Heart right ventricle (tissue), 16 donors: Measurements from ENCODE around the gene MYO10. TPM values are rescaled to one million over a fixed set of nuclear protein-coding genes. Genes with fewer than 3 reads are reported as not detected.

ENCODE experiments used
- ATAC-seq, 8 donors: fragments of 200-7000 bp; cut with Tn5 transposase; one replicate each; pipeline ENCODE4 v1.9.1; 2020; ENCODE audit warnings: mild to moderate bottlenecking in 8 of 8, moderate library complexity in 8 of 8, moderate number of reproducible peaks in 1 of 8
- DNase-seq, 2 donors: peaks; one replicate each; pipeline ENCODE4 v3.0.0-alpha.2; 2020
- H3K27ac ChIP-seq, 10 donors: fragments of 200-600 bp; sonication (generic) in 2 of 10; one replicate each; pipeline versions ENCODE4 v1.5.0 to v1.8.0; 2020 to 2022; ENCODE audit warnings: mild to moderate bottlenecking in 3 of 10
- H3K27me3 ChIP-seq, 7 donors: fragments of 200-600 bp; one replicate each; pipeline ENCODE4 v1.8.0; 2021 to 2022; ENCODE audit warnings: mild to moderate bottlenecking in 2 of 7
- H3K36me3 ChIP-seq, 9 donors: fragments of 200-600 bp; sonication (generic) in 1 of 9; one replicate each; pipeline versions ENCODE4 v1.5.0 to v1.8.0; 2020 to 2022; ENCODE audit warnings: mild to moderate bottlenecking in 2 of 9
- H3K4me1 ChIP-seq, 9 donors: fragments of 200-600 bp; sonication (generic) in 1 of 9; one replicate each; pipeline versions ENCODE4 v1.5.0 to v1.8.0; 2020 to 2022; ENCODE audit warnings: mild to moderate bottlenecking in 4 of 9
- H3K4me3 ChIP-seq, 10 donors: fragments of 200-600 bp; sonication (generic) in 2 of 10; one replicate each; pipeline versions ENCODE4 v1.5.0 to v1.8.0; 2020 to 2022; ENCODE audit warnings: mild to moderate bottlenecking in 7 of 10, moderate library complexity in 2 of 10
- H3K9me3 ChIP-seq, 11 donors: fragments of 200-600 bp in 10 of 11; sonication (generic) in 2 of 11; one replicate each; pipeline versions ENCODE4 v1.5.0 to v1.8.0; 2013 to 2022; ENCODE audit warnings: mild to moderate bottlenecking in 2 of 11, control low read depth in 1 of 11, moderate library complexity in 1 of 11
- WGBS, 2 donors: extraction: QIAGEN DNeasy Blood & Tissue Kit; methylation state at CpG; one replicate each; pipeline ENCODE4 v1.1.7; 2013; ENCODE audit warnings: inconsistent platforms in 1 of 2; 5-methylcytosine and 5-hydroxymethylcytosine counted together
- intact Hi-C, 10 donors: fragments of 100-400 bp; cut with DNase I; formaldehyde crosslinking; loops; one replicate each; pipeline versions ENCODE4 v1.11.1 to v1.14.2; 2022
- polyA plus RNA-seq, 2 donors: library from polyadenylated mRNA; stranded (reverse); fragments of 200-250 nt; gene quantifications; one replicate each; pipeline ENCODE4 v1.2.3, GENCODE V29; 2013
- total RNA-seq, 10 donors: library from RNA; stranded (reverse); fragmentation: NEBNext Ultra II Directional in 3 of 10; extraction: Animal tissue kit (Norgen Biotek cat#: 25700) in 3 of 10; gene quantifications; one replicate each; pipeline versions ENCODE4 v1.2.1 to v1.2.4, GENCODE V29; 2021 to 2023
- TF ChIP-seq, protein P1 (sequence below), 9 donors: fragments of 200-600 bp; sonication (generic) in 2 of 9; IDR thresholded peaks; one replicate each; pipeline versions ENCODE4 v1.5.0 to v1.8.0; 2021 to 2022; ENCODE audit warnings: antibody characterized with exemption in 9 of 9, mild to moderate bottlenecking in 5 of 9, moderate library complexity in 1 of 9
- donor health status: Arrhythmogenic right ventricular cardiomyopathy.
- donor health status: ischemic (EF 13 %, LVEDD 7.1; RV severe dilation, severe dysfunction).
- donor health status: healthy with polysubstance abuse.
- donor health status: DM: no; HTN: yes; CAD: no.
- donor health status: DM: no; HTN: no; CAD: no.
- donor health status: ischemic (EF 25% LVEDD 6.9; RV normal size, moderate dysfunction).
- donor health status: ischemic (EF 25% LVEDD 5.7; RV mildly dilated, moderate dysfunction).
- donor health status: healthy.
- donor health status: DM: yes; HTN: yes; CAD: no.
- donor health status: Ischemic cardiomyopathy.
- donor health status: ischemic (EF 35%, LVEDD 5.7; RV mildly dilated, moderate dysfunction).
- donor health status: nonischemic (EF 11% LVEDD 7.7; RV severe dilation, severe dysfunction).
- donor health status: DM: yes; HTN: yes; CAD: no.
- donor health status: PGD.
- donor health status: ischemic (EF 29% LVEDD 5.4; RV normal size, mild dysfunction).
- donor health status: nonischemic (EF 23%, LVEDD 6.1; RV moderate dilation, normal function).

Gene MYO10
- total and polyA plus RNA-seq, 12 donors = 1.2 to 8.2 (median 4.6) TPM

- H3K36me3 ChIP-seq = peaks cover 0 to 14% (median 0%) of the 10 kb centered on the region in 9 donors
- 96% methylated on average over 7 of the region's 7 CpGs for WGBS, 2 donors
- TF ChIP-seq, protein P1, sequence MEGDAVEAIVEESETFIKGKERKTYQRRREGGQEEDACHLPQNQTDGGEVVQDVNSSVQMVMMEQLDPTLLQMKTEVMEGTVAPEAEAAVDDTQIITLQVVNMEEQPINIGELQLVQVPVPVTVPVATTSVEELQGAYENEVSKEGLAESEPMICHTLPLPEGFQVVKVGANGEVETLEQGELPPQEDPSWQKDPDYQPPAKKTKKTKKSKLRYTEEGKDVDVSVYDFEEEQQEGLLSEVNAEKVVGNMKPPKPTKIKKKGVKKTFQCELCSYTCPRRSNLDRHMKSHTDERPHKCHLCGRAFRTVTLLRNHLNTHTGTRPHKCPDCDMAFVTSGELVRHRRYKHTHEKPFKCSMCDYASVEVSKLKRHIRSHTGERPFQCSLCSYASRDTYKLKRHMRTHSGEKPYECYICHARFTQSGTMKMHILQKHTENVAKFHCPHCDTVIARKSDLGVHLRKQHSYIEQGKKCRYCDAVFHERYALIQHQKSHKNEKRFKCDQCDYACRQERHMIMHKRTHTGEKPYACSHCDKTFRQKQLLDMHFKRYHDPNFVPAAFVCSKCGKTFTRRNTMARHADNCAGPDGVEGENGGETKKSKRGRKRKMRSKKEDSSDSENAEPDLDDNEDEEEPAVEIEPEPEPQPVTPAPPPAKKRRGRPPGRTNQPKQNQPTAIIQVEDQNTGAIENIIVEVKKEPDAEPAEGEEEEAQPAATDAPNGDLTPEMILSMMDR (IDR thresholded peaks at IDR 0.05) = no peak
- ATAC-seq (no peak), DNase-seq (no peak)
- intact Hi-C loops = no loop called here
- no peaks in the 10 kb centered on the region for H3K9me3 ChIP-seq
- no peaks in the 10 kb centered on the region for H3K27me3 ChIP-seq
- H3K4me3 ChIP-seq = no peak overlapping the region
- H3K27ac ChIP-seq = no peak overlapping the region
- H3K4me1 ChIP-seq = no peaks in the 10 kb centered on the region
These were observed 185.6 kb downstream of the MYO10 start for GRCh38 chr5:16750445-16750844.

GRCh38 chr5:16749626-16750025 lies 186.5 kb downstream of the MYO10 start:
- no peak for DNase-seq
- H3K27ac ChIP-seq = no peak overlapping the region
- H3K4me1 ChIP-seq = no peaks in the 10 kb centered on the region
- no peaks in the 10 kb centered on the region for H3K9me3 ChIP-seq
- H3K4me3 ChIP-seq = no peak overlapping the region
- TF ChIP-seq, protein P1 (IDR thresholded peaks at IDR 0.05) = no peak
- intact Hi-C loops = no loop called here
- WGBS, 2 donors = 71 to 75% methylated on average over 4 of the region's 4 CpGs
- H3K36me3 ChIP-seq = peaks cover 0 to 6% (median 0%) of the 10 kb centered on the region in 9 donors
- ATAC-seq = no peak
- H3K27me3 ChIP-seq = no peaks in the 10 kb centered on the region

DNA sequence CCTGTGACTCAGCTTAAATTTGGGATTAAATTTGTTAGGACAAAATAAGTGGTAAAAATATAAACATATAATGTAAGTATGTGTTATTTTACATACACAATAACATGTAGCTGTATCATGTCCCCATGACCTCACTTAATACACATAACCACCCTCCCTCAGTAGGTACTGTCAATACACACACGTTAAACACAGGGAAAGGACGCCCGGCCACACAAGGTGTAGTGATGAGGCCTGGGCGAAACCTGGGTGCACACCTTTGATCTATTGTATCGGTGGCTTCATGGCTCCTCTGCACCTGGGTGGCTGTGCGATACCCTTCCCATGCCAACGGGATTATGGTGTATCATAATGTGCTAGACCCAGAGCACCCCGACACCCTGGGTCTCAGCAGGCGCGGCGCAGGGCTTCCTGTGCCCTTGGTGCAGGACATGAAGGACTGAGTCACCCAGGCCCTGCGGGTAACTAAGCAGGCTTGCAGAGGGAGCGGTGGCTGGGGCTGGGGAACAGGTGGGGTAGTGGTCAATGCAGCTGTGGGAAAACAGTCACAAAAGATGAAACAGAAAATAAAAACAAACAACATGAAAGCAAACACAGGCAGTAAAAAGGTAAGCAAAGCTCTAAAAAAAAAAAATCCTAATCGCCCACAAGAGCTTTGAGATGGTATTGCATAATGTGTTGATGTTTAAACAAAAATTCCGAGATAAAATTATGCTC lies 191.8 kb downstream of the MYO10 start:
- H3K27me3 ChIP-seq = peaks cover 0 to 13% (median 0%) of the 10 kb centered on the region in 7 donors
- no peak overlapping the region for H3K27ac ChIP-seq
- intact Hi-C loops = no loop called here
- DNase-seq = no peak
- WGBS, 2 donors = 96% methylated on average over 15 of the region's 15 CpGs
- TF ChIP-seq, protein P1 (IDR thresholded peaks at IDR 0.05) = no peak
- no peak for ATAC-seq
- H3K36me3 ChIP-seq = no peaks in the 10 kb centered on the region
- H3K9me3 ChIP-seq = no peaks in the 10 kb centered on the region
- H3K4me1 ChIP-seq = peaks cover 0 to 32% (median 21%) of the 10 kb centered on the region in 9 donors
- no peak overlapping the region for H3K4me3 ChIP-seq

DNA sequence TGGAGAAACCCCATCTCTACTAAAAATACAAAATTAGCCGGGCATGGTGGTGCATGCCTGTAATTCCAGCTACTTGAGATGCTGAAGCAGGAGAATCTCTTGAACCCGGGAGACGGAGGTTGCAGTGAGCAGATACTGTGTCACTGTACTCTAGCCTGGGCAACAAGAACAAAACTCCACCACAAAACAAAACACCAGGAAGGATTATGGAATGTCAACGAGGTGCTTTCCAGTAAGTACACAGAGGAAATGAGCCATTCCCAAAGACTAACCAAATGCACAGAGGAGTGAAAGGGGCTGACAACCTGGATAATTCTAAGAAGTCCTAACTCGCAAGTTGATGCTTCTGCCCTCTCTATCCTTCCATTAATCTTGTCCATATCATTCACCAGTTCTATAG lies 193.2 kb downstream of the MYO10 start:
- no peaks in the 10 kb centered on the region for H3K36me3 ChIP-seq
- TF ChIP-seq, protein P1 (IDR thresholded peaks at IDR 0.05) = no peak
- intact Hi-C loops = no loop called here
- WGBS, 2 donors = 73 to 74% methylated on average over 5 of the region's 5 CpGs
- no peaks in the 10 kb centered on the region for H3K9me3 ChIP-seq
- H3K4me1 ChIP-seq = peaks cover 0 to 32% (median 21%) of the 10 kb centered on the region in 9 donors
- DNase-seq (no peak), ATAC-seq (no peak)
- peaks cover 0 to 13% (median 0%) of the 10 kb centered on the region in 7 donors for H3K27me3 ChIP-seq
- H3K27ac ChIP-seq = peak overlapping the region in 3 of 10 donors; percentile 30 to 58 (median 36)
- H3K4me3 ChIP-seq = no peak overlapping the region
